HEK293T (cell line): Measurements from ENCODE around the gene RUFY1.

Experiments
- CTCF ChIA-PET: fragments of 350-600 bp; formaldehyde crosslinking; extraction: SDS; loops from one replicate; lab custom pipeline; 2021; ENCODE audit warnings: antibody characterized with exemption, inconsistent platforms; lab: Yijun Ruan, JAX
- POLR2A ChIA-PET: fragments of 350-600 bp; formaldehyde crosslinking; extraction: SDS; loops from one replicate; lab custom pipeline; 2020; ENCODE audit warnings: antibody characterized with exemption, inconsistent platforms; lab: Yijun Ruan, JAX
- DNase-seq: peaks from one replicate; pipeline ENCODE4 v3.0.0; 2012; ENCODE audit warnings: mixed read lengths; ENCODE audit errors: extremely low spot score
- ARNT ChIP-seq: fragments of 450-650 bp; IDR thresholded peaks from 2 replicates; pipeline ENCODE4 v1.6.1; 2017; ENCODE audit warnings: mild to moderate bottlenecking
- BHLHE40 ChIP-seq: fragments of 450-650 bp; IDR thresholded peaks from 2 replicates; pipeline ENCODE4 v1.6.1; 2016; ENCODE audit warnings: mild to moderate bottlenecking, moderate library complexity, borderline replicate concordance
- CTBP1 ChIP-seq: fragments of 450-650 bp; IDR thresholded peaks from 2 replicates; pipeline ENCODE4 v1.6.1; 2016; ENCODE audit warnings: borderline replicate concordance
- ELF4 ChIP-seq: fragments of 450-650 bp; IDR thresholded peaks from 2 replicates; pipeline ENCODE4 v1.6.1; 2017; ENCODE audit warnings: antibody characterized with exemption
- FOXA1 ChIP-seq: fragments of 450-650 bp; IDR thresholded peaks from 2 replicates; pipeline ENCODE4 v1.6.1; 2016; ENCODE audit warnings: mild to moderate bottlenecking
- FOXK2 ChIP-seq: fragments of 450-650 bp; IDR thresholded peaks from 2 replicates; pipeline ENCODE4 v1.6.1; 2016; ENCODE audit warnings: mild to moderate bottlenecking
- FOXM1 ChIP-seq: fragments of 450-650 bp; IDR thresholded peaks from 2 replicates; pipeline ENCODE4 v1.6.1; 2017; ENCODE audit warnings: mild to moderate bottlenecking, borderline replicate concordance
- HDGF ChIP-seq: fragments of 450-650 bp; IDR thresholded peaks from 2 replicates; pipeline ENCODE4 v1.6.1; 2017; ENCODE audit warnings: antibody characterized with exemption, borderline replicate concordance
- L3MBTL2 ChIP-seq: fragments of 450-650 bp; conservative IDR thresholded peaks from 2 replicates; pipeline ENCODE4 v1.6.1; 2016; ENCODE audit warnings: mild to moderate bottlenecking
- LEF1 ChIP-seq: fragments of 450-650 bp; IDR thresholded peaks from 2 replicates; pipeline ENCODE4 v1.6.1; 2017; ENCODE audit warnings: mild to moderate bottlenecking, borderline replicate concordance
- NFRKB ChIP-seq: fragments of 450-650 bp; IDR thresholded peaks from 2 replicates; pipeline ENCODE4 v1.6.1; 2016; ENCODE audit warnings: mild to moderate bottlenecking, moderate library complexity
- PKNOX1 ChIP-seq: fragments of 450-650 bp; IDR thresholded peaks from 2 replicates; pipeline ENCODE4 v1.6.1; 2016
- SP1 ChIP-seq: fragments of 450-650 bp; IDR thresholded peaks from 2 replicates; pipeline ENCODE4 v1.6.1; 2017
- SUZ12 ChIP-seq: fragments of 450-650 bp; IDR thresholded peaks from 2 replicates; pipeline ENCODE4 v1.6.1; 2016; ENCODE audit warnings: mild to moderate bottlenecking
- TARDBP ChIP-seq: fragments of 450-650 bp; IDR thresholded peaks from 2 replicates; pipeline ENCODE4 v1.6.1; 2016
- ZNF384 ChIP-seq: fragments of 450-650 bp; IDR thresholded peaks from 2 replicates; pipeline ENCODE4 v1.6.1; 2016

Gene RUFY1

GRCh38 chr5:179619776-179620175, 69.4 kb downstream of the RUFY1 start:
- TF ChIP-seq HDGF (no peak), L3MBTL2 (no peak), NFRKB (no peak), BHLHE40 (no peak), ELF4 (no peak), ARNT (no peak), SUZ12 (no peak), FOXA1 (no peak), SP1 (no peak), LEF1 (no peak), ZNF384 (no peak), CTBP1 (no peak), TARDBP (no peak), FOXK2 (no peak), FOXM1 (no peak), PKNOX1 (no peak)
- ChIA-PET POLR2A (interaction anchor here (0.9 to 2.6 kb wide), 3 partner anchors 9 to 60 kb away, joined by 3 to 10 read pairs (median 3); no protein-coding TSS in a partner anchor), CTCF (no interaction called here)
- no peak for DNase-seq

GRCh38 chr5:179620293-179620692, 69.9 kb downstream of the RUFY1 start:
- ChIA-PET CTCF (no interaction called here), POLR2A (interaction anchor here (0.6 to 2.6 kb wide), 4 partner anchors 9 to 110 kb away, joined by 3 to 10 read pairs (median 3); no protein-coding TSS in a partner anchor)
- DNase-seq: no peak
- TF ChIP-seq ZNF384: no peak
- TF ChIP-seq PKNOX1: 0 out of 2 replicates have a peak, but pooled peaks have one; percentile 7

- CTCF ChIA-PET: no interaction called here
- DNase-seq: no peak
- TF ChIP-seq PKNOX1 (no peak), ARNT (no peak), BHLHE40 (no peak), SP1 (no peak), ZNF384 (no peak)
- POLR2A ChIA-PET: interaction anchor here (0.6 to 2.6 kb wide), 3 partner anchors 8 to 111 kb away, joined by 3 to 10 read pairs (median 4); no protein-coding TSS in a partner anchor
Measured at GRCh38 chr5:179620703-179621350, 70.5 kb downstream of the RUFY1 start.

- ChIA-PET CTCF (no interaction called here), POLR2A (interaction anchor here (1.0 to 2.1 kb wide), 3 partner anchors 9 to 51 kb away, joined by 3 to 39 read pairs (median 4); no protein-coding TSS in a partner anchor)
- TF ChIP-seq ZNF384 (no peak), ELF4 (no peak), L3MBTL2 (no peak), FOXK2 (no peak), PKNOX1 (no peak), SP1 (no peak), BHLHE40 (no peak)
- DNase-seq: no peak
Measured at GRCh38 chr5:179621551-179622214, 71.3 kb downstream of the RUFY1 start.

- ChIA-PET POLR2A (interaction anchor here (0.6 to 3.1 kb wide), 47 partner anchors 8 to 1523 kb away, joined by 3 to 67 read pairs (median 4); partner anchors contain the start of genes CBY3, MAML1, RUFY1 and ZNF354B), CTCF (interaction anchor here (0.6 to 1.7 kb wide), 4 partner anchors 10 to 52 kb away, joined by 3 to 10 read pairs (median 5); no protein-coding TSS in a partner anchor)
- DNase-seq: peak; percentile 99
- TF ChIP-seq BHLHE40 (no peak), CTBP1 (no peak), FOXK2 (no peak), HDGF (no peak), ELF4 (peak; percentile 95), PKNOX1 (no peak), L3MBTL2 (peak; percentile 54)
Measured at GRCh38 chr5:179623003-179623905, 72.9 kb downstream of the RUFY1 start, which contains the start of gene HNRNPH1. Gene HNRNPH1, minus strand, starts transcription at chr5:179623671. Its CDS starts 538 bp downstream, at chr5:179623133.
